Bronchial epithelial cell (primary cell): ENCODE data around the gene S100A3. TPM values are rescaled to one million over a fixed set of nuclear protein-coding genes. Genes with fewer than 3 reads are reported as not detected.
"Not testable (repeated sequence)": the region's sequence is repeated elsewhere in the genome, so short reads cannot be mapped to it uniquely, and the experiment has no call there.

Experiments used
- DNase-seq: peaks from one replicate; pipeline ENCODE4 v3.0.0-alpha.2; 2010; ENCODE audit warnings: low read depth
- FAIRE-seq: peaks from 2 replicates; lab custom pipeline; 2011; peaks lifted over from hg19 to GRCh38; lab: Jason Lieb, UNC
- H3K27me3 ChIP-seq: 2 replicates; pipeline ENCODE4 v1.5.1; 2011; ENCODE audit warnings: low read length; ENCODE audit not compliant: control insufficient read depth, insufficient read depth
- H3K36me3 ChIP-seq: 2 replicates; pipeline ENCODE4 v1.5.1; 2011; ENCODE audit warnings: low read length; ENCODE audit not compliant: control insufficient read depth, insufficient read depth
- H3K4me3 ChIP-seq: 2 replicates; pipeline ENCODE4 v1.5.1; 2011; ENCODE audit warnings: mild to moderate bottlenecking, low read depth, low read length, control low read depth
- total RNA-seq: library from RNA; depleted of rRNA; stranded (reverse); fragments of >200 nt; gene quantifications from 2 replicates; pipeline ENCODE4 v1.2.1, GENCODE V29; 2014
- TF ChIP-seq, protein P1 (sequence below): IDR thresholded peaks from 2 replicates; pipeline ENCODE4 v1.5.1; 2011; ENCODE audit warnings: mild to moderate bottlenecking, moderate library complexity, low read length, control low read depth, inconsistent platforms; ENCODE audit not compliant: insufficient read depth, severe bottlenecking

The S100A3 gene
- total RNA-seq, 1 donor from 2014 or later: 26.6 TPM

DNA sequence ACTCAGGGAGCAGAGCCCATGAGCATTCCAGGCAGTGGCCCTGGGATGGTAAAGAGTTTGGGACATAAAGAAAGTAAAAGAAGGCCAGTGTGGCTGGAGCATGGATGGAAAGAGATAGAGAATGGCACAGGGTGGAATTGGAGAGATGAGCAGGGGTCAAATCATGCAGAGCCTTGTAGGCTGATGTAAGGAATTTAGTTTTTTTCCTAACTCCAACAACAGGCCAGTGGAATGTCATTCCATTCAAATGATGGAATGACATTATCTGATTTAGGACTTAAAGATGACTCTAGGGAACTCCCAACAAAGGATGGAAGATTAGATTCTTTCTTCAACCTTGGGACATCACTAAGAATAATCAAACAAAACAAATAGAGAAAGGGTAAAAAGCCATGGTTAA, 29.4 kb upstream of the S100A3 start:
- no peak for DNase-seq
- no peak for FAIRE-seq
- Histone ChIP-seq H3K36me3 (no peaks in the 10 kb centered on the region), H3K4me3 (no peak overlapping the region), H3K27me3 (no peaks in the 10 kb centered on the region)
- TF ChIP-seq, protein P1, sequence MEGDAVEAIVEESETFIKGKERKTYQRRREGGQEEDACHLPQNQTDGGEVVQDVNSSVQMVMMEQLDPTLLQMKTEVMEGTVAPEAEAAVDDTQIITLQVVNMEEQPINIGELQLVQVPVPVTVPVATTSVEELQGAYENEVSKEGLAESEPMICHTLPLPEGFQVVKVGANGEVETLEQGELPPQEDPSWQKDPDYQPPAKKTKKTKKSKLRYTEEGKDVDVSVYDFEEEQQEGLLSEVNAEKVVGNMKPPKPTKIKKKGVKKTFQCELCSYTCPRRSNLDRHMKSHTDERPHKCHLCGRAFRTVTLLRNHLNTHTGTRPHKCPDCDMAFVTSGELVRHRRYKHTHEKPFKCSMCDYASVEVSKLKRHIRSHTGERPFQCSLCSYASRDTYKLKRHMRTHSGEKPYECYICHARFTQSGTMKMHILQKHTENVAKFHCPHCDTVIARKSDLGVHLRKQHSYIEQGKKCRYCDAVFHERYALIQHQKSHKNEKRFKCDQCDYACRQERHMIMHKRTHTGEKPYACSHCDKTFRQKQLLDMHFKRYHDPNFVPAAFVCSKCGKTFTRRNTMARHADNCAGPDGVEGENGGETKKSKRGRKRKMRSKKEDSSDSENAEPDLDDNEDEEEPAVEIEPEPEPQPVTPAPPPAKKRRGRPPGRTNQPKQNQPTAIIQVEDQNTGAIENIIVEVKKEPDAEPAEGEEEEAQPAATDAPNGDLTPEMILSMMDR: no peak

DNA sequence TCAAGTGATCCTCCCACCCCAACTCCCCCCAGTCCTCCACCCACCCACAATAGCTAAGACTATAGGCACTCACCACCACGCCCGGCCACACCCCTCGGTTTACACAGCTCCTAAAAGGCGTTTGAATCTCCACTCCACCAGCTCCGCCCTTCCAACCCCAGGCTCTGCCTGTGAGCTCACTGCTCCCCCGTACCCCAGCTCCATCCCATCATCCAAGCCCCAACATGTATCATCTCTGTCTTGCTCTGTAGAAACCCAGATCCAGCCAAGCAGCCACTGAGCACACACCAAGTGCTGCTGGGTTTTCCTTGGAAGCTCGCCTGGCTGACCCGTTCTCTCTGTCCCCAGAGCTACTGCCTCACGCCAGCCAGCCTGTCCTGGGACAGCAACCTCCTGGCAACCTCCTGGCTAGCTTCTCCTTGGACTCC, 28.6 kb upstream of the S100A3 start:
- TF ChIP-seq, protein P1: no peak
- no peak for FAIRE-seq
- peak; percentile 67 for DNase-seq
- H3K4me3 ChIP-seq: no peak overlapping the region
- H3K36me3 ChIP-seq: no peaks in the 10 kb centered on the region
- H3K27me3 ChIP-seq: no peaks in the 10 kb centered on the region

DNA sequence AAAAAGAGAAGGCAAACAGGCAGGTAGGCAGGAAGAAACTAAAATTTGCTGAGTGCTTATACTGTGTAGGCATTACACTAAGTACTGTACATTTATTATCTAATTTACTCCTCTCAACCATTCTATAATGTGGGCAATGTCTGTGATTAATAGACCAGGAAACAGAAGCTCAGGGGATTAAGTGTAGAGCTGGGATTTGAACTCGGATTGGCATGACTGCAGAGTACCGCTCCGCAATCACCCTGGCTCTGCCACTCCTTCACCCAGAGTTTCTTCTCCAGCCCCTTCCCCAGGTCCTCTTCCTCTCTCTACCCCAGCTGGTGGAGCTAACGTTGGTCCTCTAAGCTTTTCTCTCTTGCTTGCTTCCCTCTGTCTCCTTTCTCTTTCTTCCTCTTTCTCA, 28.1 kb upstream of the S100A3 start:
- Histone ChIP-seq H3K4me3 (no peak overlapping the region), H3K27me3 (no peaks in the 10 kb centered on the region), H3K36me3 (no peaks in the 10 kb centered on the region)
- no peak for FAIRE-seq
- TF ChIP-seq, protein P1: no peak
- no peak for DNase-seq

DNA sequence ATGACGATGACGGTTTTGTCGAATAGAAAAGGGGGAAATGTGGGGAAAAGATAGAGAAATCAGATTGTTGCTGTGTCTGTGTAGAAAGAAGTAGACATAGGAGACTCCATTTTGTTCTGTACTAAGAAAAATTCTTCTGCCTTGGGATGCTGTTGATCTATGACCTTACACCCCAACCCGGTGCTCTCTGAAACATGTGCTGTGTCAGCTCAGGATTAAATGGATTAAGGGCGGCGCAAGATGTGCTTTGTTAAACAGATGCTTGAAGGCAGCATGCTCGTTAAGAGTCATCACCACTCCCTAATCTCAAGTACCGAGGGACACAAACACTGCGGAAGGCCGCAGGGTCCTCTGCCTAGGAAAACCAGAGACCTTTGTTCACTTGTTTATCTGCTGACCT, 26.4 kb upstream of the S100A3 start:
- not testable (repeated sequence) for DNase-seq, FAIRE-seq, H3K27me3 ChIP-seq, H3K36me3 ChIP-seq, H3K4me3 ChIP-seq

DNA sequence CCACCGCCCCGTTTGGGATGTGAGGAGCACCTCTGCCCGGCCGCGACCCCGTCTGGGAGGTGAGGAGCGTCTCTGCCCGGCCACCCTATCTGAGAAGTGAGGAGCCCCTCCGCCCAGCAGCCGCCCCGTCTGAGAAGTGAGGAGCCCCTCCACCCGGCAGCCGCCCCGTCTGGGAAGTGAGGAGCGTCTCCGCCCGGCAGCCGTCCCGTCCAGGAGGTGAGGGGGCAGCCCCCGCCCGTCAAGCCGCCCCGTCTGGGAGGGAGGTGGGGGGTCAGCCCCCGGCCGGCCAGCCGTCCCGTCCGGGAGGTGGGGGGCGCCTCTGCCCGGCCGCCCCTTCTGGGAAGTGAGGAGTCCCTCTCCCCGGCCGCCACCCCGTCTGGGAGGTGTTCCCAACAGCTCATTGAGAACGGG, 26.0 kb upstream of the S100A3 start:
- H3K4me3 ChIP-seq, H3K36me3 ChIP-seq, DNase-seq, FAIRE-seq, H3K27me3 ChIP-seq: not testable (repeated sequence)

DNA sequence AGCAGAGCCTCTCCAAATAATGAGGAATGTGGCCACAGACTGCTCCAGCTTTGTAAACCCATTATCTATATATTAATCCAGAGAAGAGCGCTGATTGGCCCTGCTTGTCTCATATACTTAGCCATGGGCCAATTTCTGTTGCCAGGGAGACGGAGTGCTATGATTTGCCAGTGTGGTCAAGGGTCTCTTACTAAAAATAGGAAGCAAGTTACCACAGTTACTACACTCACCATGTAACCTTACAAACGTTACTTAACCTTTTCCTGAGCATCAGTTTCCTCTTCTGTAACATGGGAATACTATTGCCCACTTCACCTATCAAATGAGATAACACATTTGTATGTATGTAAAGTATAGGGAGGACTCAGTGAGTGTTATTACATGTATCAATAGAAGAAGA, 24.3 kb upstream of the S100A3 start:
- no peaks in the 10 kb centered on the region for H3K36me3 ChIP-seq
- DNase-seq: no peak
- H3K4me3 ChIP-seq: no peak overlapping the region
- no peak for FAIRE-seq
- H3K27me3 ChIP-seq: no peaks in the 10 kb centered on the region
- TF ChIP-seq, protein P1: no peak

DNA sequence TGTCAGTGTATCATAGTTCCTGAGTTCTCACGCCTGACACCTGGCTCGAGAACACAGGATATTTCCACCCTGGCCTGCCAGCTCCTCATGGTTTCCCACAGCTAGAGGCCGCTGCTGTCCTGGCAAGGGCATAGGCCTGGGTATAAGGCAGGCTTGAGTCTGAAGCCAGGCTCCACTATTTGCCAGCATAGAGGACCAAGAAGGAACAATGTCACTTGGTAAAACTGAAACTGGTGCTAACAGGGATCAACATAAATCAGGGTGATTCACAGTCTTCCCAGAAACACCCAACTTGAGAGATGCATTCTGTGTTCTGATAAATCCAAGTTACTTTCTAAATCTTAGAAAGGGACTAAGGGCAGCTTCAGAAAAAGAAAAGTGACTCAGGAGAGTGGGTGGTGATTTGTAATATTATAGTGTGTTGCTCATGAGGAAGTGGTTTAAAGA, 23.5 kb upstream of the S100A3 start:
- TF ChIP-seq, protein P1: peak; percentile 91
- peak; percentile 94 for DNase-seq
- H3K4me3 ChIP-seq: no peak overlapping the region
- H3K36me3 ChIP-seq: no peaks in the 10 kb centered on the region
- FAIRE-seq: no peak
- no peaks in the 10 kb centered on the region for H3K27me3 ChIP-seq
